Measurements from ENCODE around the gene ZDHHC1. TPM values are rescaled to one million over a fixed set of nuclear protein-coding genes. Genes with fewer than 3 reads are reported as not detected.

ZDHHC1 gene
- total RNA-seq, 2 experiments from 2014 or later: 0.58 to 0.98 TPM

DNA sequence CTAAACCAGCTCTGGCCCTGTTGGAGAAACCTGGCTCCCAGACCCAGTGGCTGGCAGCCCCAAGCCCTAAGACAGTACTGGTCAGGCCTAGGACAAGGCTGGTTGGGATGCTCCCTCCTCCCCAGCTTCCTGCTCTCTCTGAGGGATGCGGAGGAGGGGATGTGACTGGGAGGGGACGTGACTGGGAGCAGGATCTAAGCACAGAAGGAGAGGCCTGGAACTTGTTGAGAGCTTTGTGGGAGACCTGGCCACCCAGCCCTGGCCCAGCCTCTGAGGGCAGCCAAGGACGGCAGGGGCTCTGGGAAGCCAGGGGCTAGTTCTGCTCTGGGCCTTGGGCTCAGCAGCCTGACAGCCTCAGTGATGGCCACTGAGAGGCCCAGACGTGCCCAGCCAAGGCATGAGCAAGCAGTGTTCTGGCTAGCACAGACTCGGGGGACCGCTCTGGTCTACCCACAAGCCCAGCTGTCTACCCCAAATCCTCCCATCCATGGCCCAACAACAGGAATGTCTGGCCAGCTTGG lies 41.9 kb upstream of the ZDHHC1 start:
- intact Hi-C loops (cut with DNase I, micrococcal nuclease): no loop called here
- no peaks in the 10 kb centered on the region for H3K9me3 Mint-ChIP-seq (ENCODE audit: low read depth)
- peaks cover 1% of the 10 kb centered on the region for H3K36me3 Mint-ChIP-seq (ENCODE audit: low read depth)
- ChIA-PET CTCF (interaction anchor here (0.8 kb wide), 1 partner anchor 13 kb away, joined by 3 read pairs; no protein-coding TSS in a partner anchor), POLR2A (no interaction called here)
- no peak for ATAC-seq
- no peak overlapping the region for H3K4me3 Mint-ChIP-seq
- peaks cover 8% of the 10 kb centered on the region for H3K4me1 Mint-ChIP-seq
- no peaks in the 10 kb centered on the region for H3K27me3 Mint-ChIP-seq
- H3K27ac Mint-ChIP-seq: no peak overlapping the region
- DNase-seq: no peak

DNA sequence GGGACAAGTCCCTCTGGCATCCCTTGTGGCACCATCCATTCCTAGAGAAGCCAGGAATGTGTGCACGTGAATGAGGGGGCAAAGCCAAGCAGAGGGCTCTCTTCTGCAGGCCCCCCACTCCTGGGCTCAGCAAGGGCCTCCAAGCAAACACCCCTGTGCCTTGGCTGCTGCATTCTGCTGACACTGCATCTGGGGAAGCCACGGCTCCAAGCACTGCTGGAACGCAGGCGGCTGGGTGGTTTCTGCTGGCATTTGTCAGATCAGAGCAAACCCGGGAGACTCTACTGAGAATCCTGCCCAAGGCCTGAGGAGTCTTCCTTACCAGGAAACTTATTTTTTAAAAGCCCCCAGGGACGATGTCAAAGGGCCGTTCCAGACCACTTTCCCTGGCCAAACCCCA lies 41.3 kb upstream of the ZDHHC1 start:
- H3K4me1 Mint-ChIP-seq: peaks cover 8% of the 10 kb centered on the region
- no peaks in the 10 kb centered on the region for H3K27me3 Mint-ChIP-seq
- H3K4me3 Mint-ChIP-seq: no peak overlapping the region
- no peak overlapping the region for H3K27ac Mint-ChIP-seq
- no peaks in the 10 kb centered on the region for H3K9me3 Mint-ChIP-seq (ENCODE audit: low read depth)
- ATAC-seq: no peak
- DNase-seq: no peak
- CTCF ChIA-PET: interaction anchor here (0.8 to 2.5 kb wide), 3 partner anchors 10 to 24 kb away, joined by 3 to 13 read pairs (median 6); partner anchors contain the start of gene ATP6V0D1
- POLR2A ChIA-PET: no interaction called here
- H3K36me3 Mint-ChIP-seq (ENCODE audit: low read depth): peaks cover 3% of the 10 kb centered on the region
- intact Hi-C loops (cut with DNase I, micrococcal nuclease): no loop called here

DNA sequence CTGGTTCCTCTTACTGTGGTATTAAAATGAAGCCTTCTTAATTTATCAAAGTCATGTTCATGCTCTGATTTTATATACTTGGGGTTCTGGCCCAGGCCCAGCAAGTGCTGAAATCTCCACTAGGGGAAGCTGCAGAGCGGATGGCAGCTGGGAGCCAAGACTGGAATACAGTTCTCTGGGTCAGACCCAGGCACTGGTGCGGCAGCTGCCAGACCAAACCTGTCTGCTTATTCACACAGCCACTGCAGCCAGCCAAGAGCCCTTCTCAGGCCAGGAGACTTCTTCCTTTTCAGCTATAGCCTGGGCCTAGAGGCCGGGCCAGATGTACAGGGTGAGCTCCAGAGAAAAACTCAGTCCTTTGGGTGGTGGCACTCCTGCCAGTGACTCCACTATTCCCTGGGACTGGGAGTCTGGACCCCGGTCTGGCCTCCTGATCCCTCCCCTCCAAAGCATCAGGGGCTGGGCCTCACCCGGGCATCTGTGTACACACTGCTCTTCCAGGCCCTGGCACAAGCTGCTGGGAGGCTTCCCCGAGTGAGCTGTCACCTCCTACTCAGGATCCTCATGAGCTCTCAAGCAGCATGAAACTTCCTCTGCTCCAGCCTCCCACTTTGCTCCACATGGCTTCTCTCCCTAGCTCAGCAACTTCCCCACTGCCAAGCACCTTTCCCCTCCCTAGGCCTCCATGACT lies 40.3 kb upstream of the ZDHHC1 start:
- POLR2A ChIA-PET: interaction anchor here (0.5 to 0.6 kb wide), 2 partner anchors 91 to 409 kb away, joined by 4 to 5 read pairs; no protein-coding TSS in a partner anchor
- peaks cover 8% of the 10 kb centered on the region for H3K4me1 Mint-ChIP-seq
- no peaks in the 10 kb centered on the region for H3K9me3 Mint-ChIP-seq (ENCODE audit: low read depth)
- H3K4me3 Mint-ChIP-seq: no peak overlapping the region
- no peaks in the 10 kb centered on the region for H3K27me3 Mint-ChIP-seq
- no peak overlapping the region for H3K27ac Mint-ChIP-seq
- H3K36me3 Mint-ChIP-seq (ENCODE audit: low read depth): peaks cover 3% of the 10 kb centered on the region
- intact Hi-C loops (cut with DNase I, micrococcal nuclease): no loop called here
- ATAC-seq (no peak), DNase-seq (peak; percentile 17)
- CTCF ChIA-PET: interaction anchor here (0.6 to 2.5 kb wide), 5 partner anchors 9 to 285 kb away, joined by 3 to 13 read pairs (median 4); partner anchors contain the start of gene ATP6V0D1

DNA sequence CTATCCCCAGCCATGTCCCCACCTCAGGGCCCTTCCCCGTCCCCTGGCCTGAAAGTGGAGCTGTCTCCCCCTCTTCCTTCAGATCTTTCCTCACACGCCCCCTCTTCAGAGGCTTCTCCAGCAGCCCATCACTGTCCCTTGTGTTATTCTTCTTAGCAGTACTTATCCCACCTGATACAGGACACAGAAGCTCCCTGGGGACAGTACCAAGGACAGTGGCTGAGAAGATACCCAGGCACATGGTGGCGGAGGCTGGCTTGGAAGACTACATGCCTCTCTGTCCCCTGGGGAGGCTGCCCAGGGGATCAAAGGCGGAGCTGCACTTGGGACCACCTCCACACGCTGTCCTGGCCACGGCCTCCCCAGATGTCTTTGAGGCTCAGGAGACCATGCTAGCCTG lies 38.6 kb upstream of the ZDHHC1 start:
- ATAC-seq (no peak), DNase-seq (no peak)
- no peak overlapping the region for H3K4me3 Mint-ChIP-seq
- intact Hi-C loops (cut with DNase I, micrococcal nuclease): no loop called here
- H3K36me3 Mint-ChIP-seq (ENCODE audit: low read depth): peaks cover 6% of the 10 kb centered on the region
- peaks cover 8% of the 10 kb centered on the region for H3K4me1 Mint-ChIP-seq
- H3K27ac Mint-ChIP-seq: no peak overlapping the region
- no peaks in the 10 kb centered on the region for H3K9me3 Mint-ChIP-seq (ENCODE audit: low read depth)
- no peaks in the 10 kb centered on the region for H3K27me3 Mint-ChIP-seq
- ChIA-PET CTCF (interaction anchor here (0.6 kb wide), 1 partner anchor 287 kb away, joined by 3 read pairs; no protein-coding TSS in a partner anchor), POLR2A (no interaction called here)

DNA sequence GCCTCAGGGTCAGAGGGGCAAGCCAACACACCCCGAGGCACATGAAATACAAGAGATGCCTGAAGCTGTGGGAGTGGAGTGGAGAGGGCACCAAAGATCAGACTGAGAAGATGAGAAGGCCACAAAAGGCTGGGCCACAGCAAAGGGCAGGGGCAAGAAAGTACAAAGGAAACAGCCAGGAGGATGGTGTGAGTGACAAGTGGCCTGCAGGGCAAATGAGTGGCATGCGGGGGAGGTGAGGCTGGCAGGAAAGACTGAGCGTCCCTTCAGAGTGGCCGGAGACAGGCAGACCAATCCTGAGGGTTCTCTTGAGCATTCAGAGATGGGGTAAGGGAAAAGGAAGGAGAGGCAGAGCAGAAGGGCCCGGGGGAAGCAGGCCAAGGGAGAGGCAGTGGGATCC lies 37.8 kb upstream of the ZDHHC1 start:
- Mint-ChIP-seq H3K36me3 (ENCODE audit: low read depth) (peaks cover 6% of the 10 kb centered on the region), H3K9me3 (ENCODE audit: low read depth) (no peaks in the 10 kb centered on the region), H3K27ac (no peak overlapping the region), H3K27me3 (no peaks in the 10 kb centered on the region), H3K4me3 (no peak overlapping the region), H3K4me1 (peaks cover 8% of the 10 kb centered on the region)
- ATAC-seq (no peak), DNase-seq (no peak)
- intact Hi-C loops (cut with DNase I, micrococcal nuclease): no loop called here
- ChIA-PET CTCF (interaction anchor here (0.8 to 1.1 kb wide), 2 partner anchors 28 to 54 kb away, joined by 3 to 5 read pairs; no protein-coding TSS in a partner anchor), POLR2A (no interaction called here)

DNA sequence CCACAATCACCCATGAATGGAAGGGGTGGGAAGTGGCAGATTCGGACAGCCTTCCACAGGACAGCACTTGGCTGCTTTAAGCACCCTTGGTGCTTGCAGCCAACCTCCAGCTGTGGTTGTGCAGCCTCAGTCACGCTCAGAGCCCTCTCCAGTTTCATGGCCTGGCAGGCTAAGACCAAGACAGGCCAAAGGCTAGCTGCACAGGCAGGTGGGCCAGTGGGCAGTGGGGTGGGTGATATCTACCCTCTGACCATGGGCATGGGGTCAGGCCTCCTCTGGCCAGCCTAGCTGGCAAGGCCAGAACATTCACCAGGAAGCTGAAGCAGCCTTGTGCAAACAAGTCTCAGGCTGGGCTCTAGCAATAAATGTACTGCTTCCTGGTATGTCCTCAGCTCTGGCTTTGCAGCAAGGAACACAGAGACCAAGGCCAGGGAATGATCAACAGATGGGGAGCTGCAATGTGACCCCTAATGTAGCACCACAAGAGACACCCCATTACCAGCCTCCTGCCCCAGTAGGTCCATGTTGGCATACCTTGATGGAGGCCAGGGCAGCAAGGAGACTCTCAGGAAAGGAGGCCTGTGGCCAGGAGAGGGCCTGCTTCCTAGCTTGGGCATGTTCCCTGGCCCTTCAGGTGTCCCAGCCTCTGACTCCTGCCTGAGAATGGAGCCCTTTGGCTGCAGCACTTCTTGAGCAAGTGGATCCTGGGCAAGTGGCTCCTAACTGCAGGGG lies 35.6 kb upstream of the ZDHHC1 start:
- peaks cover 4% of the 10 kb centered on the region for H3K4me1 Mint-ChIP-seq
- ChIA-PET CTCF (interaction anchor here (0.6 to 1.4 kb wide), 3 partner anchors 11 to 1831 kb away, joined by 3 to 6 read pairs (median 3); no protein-coding TSS in a partner anchor), POLR2A (no interaction called here)
- no peak for DNase-seq
- no peak overlapping the region for H3K4me3 Mint-ChIP-seq
- H3K9me3 Mint-ChIP-seq (ENCODE audit: low read depth): no peaks in the 10 kb centered on the region
- no peak overlapping the region for H3K27ac Mint-ChIP-seq
- H3K27me3 Mint-ChIP-seq: no peaks in the 10 kb centered on the region
- H3K36me3 Mint-ChIP-seq (ENCODE audit: low read depth): peaks cover 6% of the 10 kb centered on the region
- intact Hi-C loops (cut with DNase I, micrococcal nuclease): no loop called here
- no peak for ATAC-seq

DNA sequence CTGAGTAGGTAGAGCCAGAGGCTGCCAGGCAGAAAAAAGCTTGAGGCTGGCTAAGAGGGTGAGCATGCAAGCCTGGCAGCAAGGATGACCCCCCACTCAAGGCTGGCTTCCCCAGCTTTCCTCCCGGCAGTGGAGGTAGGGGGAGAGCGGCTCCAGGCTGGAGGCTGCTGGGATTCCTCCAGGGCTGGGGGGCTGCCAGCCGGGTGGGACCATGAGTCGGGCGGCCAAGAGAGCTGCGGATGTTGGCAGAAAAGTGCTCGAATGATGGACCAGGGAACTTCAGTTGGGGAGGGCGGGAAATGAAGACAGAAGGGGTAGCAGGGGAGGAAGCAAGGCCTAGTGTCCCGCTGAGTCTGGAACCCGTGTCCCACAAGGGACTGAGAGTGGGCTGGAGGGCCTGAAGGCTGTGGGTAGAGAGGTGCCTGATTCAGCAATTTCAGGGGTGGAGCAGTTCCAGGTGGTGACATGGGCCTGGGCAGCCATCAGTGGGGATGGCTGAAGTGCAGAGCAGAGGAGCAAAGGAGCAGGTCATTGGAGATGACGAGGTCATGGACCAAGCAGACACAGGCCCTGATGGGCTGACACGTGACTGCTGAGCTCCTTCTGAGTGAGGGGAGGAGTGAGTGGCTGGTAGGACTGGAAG lies 34.9 kb upstream of the ZDHHC1 start:
- intact Hi-C loops (cut with DNase I, micrococcal nuclease): no loop called here
- POLR2A ChIA-PET: no interaction called here
- peaks cover 6% of the 10 kb centered on the region for H3K36me3 Mint-ChIP-seq (ENCODE audit: low read depth)
- no peak for ATAC-seq
- CTCF ChIA-PET: interaction anchor here (0.6 to 1.5 kb wide), 5 partner anchors 10 to 1832 kb away, joined by 3 to 5 read pairs (median 3); no protein-coding TSS in a partner anchor
- no peak for DNase-seq
- H3K4me1 Mint-ChIP-seq: peaks cover under 1% of the 10 kb centered on the region
- no peaks in the 10 kb centered on the region for H3K27me3 Mint-ChIP-seq
- no peak overlapping the region for H3K4me3 Mint-ChIP-seq
- H3K27ac Mint-ChIP-seq: no peak overlapping the region
- no peaks in the 10 kb centered on the region for H3K9me3 Mint-ChIP-seq (ENCODE audit: low read depth)

DNA sequence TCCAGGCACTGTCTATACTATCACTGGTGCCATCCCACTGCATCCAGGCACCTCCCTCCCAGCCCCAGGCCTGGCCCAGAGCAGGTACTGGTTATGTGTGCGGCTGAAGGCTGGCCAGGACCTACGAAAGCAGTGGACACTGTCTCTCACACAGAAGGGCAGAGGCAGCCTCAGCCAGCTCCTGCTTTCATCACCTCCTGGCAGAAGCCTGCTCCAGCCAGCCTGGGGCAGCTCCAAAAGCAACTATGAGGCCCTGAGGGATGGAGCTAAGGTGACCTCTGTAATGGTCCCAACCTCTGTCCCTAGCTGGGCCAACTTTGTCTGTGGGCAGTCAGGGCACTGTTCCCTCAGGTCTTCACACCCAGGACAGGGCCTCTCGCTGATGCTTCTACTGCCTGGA lies 33.5 kb upstream of the ZDHHC1 start:
- Mint-ChIP-seq H3K27ac (no peak overlapping the region), H3K4me1 (no peaks in the 10 kb centered on the region), H3K27me3 (no peaks in the 10 kb centered on the region), H3K9me3 (ENCODE audit: low read depth) (no peaks in the 10 kb centered on the region), H3K36me3 (ENCODE audit: low read depth) (peaks cover 6% of the 10 kb centered on the region), H3K4me3 (no peak overlapping the region)
- intact Hi-C loops (cut with DNase I, micrococcal nuclease): no loop called here
- POLR2A ChIA-PET: no interaction called here
- CTCF ChIA-PET: interaction anchor here (0.6 to 1.5 kb wide), 5 partner anchors 8 to 155 kb away, joined by 3 to 5 read pairs (median 3); no protein-coding TSS in a partner anchor
- no peak for DNase-seq
- ATAC-seq: no peak

DNA sequence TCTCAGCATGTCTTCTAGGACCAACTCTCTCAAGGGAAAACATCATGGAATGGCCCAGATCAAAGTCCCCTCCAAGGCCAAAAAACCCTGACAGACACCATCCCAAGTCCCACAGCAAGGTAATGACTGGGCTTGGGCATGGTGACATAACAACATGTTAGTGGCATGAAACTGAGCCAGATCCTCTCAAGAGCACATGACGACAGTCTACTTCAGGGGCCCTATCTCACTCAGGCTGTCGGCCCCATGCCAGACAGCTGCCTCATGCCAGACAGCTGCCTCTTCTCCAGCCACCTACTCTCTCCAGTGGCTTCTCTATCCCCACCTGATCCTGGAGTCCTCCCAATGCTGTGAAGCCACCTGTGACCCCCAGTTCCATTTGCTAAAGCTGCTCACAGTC lies 33.1 kb upstream of the ZDHHC1 start:
- DNase-seq (no peak), ATAC-seq (no peak)
- Mint-ChIP-seq H3K9me3 (ENCODE audit: low read depth) (no peaks in the 10 kb centered on the region), H3K27me3 (no peaks in the 10 kb centered on the region), H3K4me3 (no peak overlapping the region), H3K27ac (no peak overlapping the region), H3K36me3 (ENCODE audit: low read depth) (peaks cover 6% of the 10 kb centered on the region), H3K4me1 (no peaks in the 10 kb centered on the region)
- ChIA-PET CTCF (interaction anchor here (0.6 to 1.5 kb wide), 3 partner anchors 21 to 152 kb away, joined by 3 to 5 read pairs (median 3); no protein-coding TSS in a partner anchor), POLR2A (no interaction called here)
- intact Hi-C loops (cut with DNase I, micrococcal nuclease): no loop called here

DNA sequence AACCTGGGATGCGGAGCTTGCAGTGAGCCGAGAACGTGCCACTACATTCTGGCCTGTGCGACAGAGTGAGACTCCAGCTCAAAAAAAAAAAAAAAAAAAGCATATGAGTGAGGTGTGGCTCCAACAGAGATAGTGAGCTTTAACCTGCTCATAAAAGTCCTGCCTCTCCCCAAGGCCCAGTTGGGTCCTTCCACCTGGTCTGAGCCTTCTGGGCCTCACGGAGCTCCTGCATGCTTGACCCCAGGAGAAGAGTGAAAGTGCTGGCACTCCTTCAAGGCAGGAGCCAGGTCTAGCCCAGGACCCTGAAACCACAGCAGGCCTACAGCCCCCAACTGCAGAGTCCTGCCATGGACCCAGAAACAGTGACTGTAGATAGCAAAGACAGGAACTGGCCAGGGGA lies 32.3 kb upstream of the ZDHHC1 start:
- POLR2A ChIA-PET: interaction anchor here (0.8 kb wide), 1 partner anchor 100 kb away, joined by 4 read pairs; no protein-coding TSS in a partner anchor
- intact Hi-C loops (cut with DNase I, micrococcal nuclease): no loop called here
- Mint-ChIP-seq H3K27me3 (no peaks in the 10 kb centered on the region), H3K27ac (no peak overlapping the region), H3K4me1 (no peaks in the 10 kb centered on the region), H3K36me3 (ENCODE audit: low read depth) (peaks cover 6% of the 10 kb centered on the region), H3K4me3 (no peak overlapping the region), H3K9me3 (ENCODE audit: low read depth) (no peaks in the 10 kb centered on the region)
- ATAC-seq (no peak), DNase-seq (no peak)
- CTCF ChIA-PET: interaction anchor here (0.5 to 2.9 kb wide), 14 partner anchors 8 to 411 kb away, joined by 3 to 25 read pairs (median 4); no protein-coding TSS in a partner anchor

DNA sequence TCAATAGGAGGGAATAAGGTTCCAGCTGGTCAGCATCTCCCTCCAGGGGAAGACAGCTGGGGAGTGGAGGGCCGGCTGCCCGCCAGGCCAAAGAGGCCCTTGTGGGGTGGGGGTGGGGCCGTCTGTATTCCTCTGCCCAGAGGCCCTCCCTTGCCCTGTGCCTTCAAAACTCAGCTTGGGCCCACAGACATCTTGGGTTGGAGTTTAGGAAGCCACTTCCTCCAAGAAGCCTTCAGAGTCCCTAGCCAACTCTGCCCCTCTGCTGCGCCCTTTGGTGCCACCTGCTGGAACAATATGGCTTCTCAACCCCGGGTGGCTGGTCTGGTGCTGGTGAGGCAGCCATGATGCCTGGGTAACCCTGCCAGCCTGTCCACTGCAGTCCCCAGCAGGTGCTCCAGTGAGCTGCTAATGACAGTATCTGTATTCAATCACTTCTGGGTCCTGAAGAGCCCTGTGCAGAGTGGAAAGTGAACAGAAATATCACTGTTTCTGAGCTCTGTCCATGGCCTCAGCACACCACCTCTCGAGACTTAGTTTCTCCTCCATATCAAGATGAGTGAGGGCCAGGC lies 31.3 kb upstream of the ZDHHC1 start:
- ATAC-seq (peak; percentile 99), DNase-seq (peak; percentile 89)
- POLR2A ChIA-PET: no interaction called here
- Mint-ChIP-seq H3K36me3 (ENCODE audit: low read depth) (peaks cover 2% of the 10 kb centered on the region), H3K4me3 (no peak overlapping the region), H3K27me3 (no peaks in the 10 kb centered on the region), H3K4me1 (no peaks in the 10 kb centered on the region), H3K27ac (no peak overlapping the region), H3K9me3 (ENCODE audit: low read depth) (no peaks in the 10 kb centered on the region)
- intact Hi-C loops (cut with DNase I, micrococcal nuclease): loop anchor here (1.0 kb wide), 1 partner anchor 19 kb away; no protein-coding TSS in a partner anchor
- CTCF ChIA-PET: interaction anchor here (0.6 to 2.9 kb wide), 21 partner anchors 9 to 318 kb away, joined by 3 to 25 read pairs (median 4); partner anchors contain the start of gene HSD11B2

Measured in activated CD4-positive, alpha-beta T cell treated with anti-CD3 and anti-CD28 coated beads for 36 hours (primary cell).